T1000 (cell line): ENCODE results near the gene FLYWCH1.

Experiments used
- DNase-seq: peaks from one replicate; lab custom pipeline; 2025; ENCODE audit warnings: mixed read lengths; lab: John Stamatoyannopoulos, UW

The FLYWCH1 gene

DNA sequence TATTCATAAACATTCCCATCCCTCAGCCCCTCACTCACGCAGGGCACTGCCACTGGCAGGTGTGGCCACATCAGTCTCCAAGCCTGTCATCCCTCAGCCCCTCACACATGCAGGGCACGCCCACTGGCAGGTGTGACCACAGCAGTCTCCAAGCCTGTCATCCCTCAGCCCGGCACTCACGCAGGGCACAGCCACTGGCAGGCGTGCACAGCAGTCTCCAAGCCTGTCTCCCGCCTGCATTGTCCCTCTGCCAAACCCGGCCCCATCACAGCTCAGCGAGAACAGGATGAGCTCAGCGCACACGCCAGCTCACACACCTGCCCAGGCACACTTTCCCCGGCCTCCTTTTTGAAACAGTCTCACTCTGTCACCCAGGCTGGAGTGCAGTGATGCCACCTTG, 40.9 kb downstream of the FLYWCH1 start:
- no peak for DNase-seq

GRCh38 chr16:2953706-2954627, 42.2 kb downstream of the FLYWCH1 start:
- no peak for DNase-seq

GRCh38 chr16:2954656-2955381, 43.1 kb downstream of the FLYWCH1 start:
- DNase-seq = no peak

GRCh38 chr16:2955438-2955778, 43.7 kb downstream of the FLYWCH1 start:
- no peak for DNase-seq

GRCh38 chr16:2955779-2956578, 44.2 kb downstream of the FLYWCH1 start:
- DNase-seq = no peak

DNA sequence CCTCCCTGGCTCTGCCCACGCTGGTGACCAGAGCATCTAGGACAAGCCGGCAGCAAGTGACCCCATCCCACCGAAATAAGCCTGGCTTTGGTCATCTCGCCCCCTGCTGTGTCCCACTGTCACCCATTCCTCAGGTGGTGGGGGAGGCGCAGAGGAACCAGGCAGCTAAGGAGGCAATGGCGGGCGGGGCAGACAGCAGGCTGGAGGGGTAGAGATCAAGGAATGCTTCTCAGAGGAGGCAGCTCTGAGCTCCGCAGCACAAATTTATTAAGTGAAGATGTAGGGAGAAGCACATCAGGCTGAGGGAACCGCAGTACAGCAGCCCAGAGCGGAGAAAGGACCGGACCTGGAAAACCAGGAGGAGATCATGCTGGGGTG, 44.8 kb downstream of the FLYWCH1 start:
- DNase-seq = no peak

DNA sequence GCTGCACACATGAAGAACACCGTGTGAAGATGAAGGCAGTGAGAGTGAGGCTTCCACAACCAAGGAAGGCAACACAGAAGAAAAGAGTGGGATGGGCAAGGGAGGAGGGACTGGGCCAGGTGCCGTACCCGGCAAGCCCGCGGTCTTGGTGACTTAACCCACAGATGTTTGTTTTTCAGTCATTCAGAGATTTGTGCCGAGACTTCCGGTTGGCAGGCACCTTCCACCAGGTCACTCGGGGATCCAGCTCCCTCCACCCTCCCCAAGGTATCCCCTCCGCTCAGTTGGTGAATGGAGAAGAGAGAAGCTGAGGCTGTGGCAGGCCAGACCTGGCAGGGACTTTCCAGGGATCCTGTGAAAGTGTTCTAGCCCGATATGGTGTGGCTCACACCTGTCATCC, 47.5 kb downstream of the FLYWCH1 start:
- DNase-seq = no peak

DNA sequence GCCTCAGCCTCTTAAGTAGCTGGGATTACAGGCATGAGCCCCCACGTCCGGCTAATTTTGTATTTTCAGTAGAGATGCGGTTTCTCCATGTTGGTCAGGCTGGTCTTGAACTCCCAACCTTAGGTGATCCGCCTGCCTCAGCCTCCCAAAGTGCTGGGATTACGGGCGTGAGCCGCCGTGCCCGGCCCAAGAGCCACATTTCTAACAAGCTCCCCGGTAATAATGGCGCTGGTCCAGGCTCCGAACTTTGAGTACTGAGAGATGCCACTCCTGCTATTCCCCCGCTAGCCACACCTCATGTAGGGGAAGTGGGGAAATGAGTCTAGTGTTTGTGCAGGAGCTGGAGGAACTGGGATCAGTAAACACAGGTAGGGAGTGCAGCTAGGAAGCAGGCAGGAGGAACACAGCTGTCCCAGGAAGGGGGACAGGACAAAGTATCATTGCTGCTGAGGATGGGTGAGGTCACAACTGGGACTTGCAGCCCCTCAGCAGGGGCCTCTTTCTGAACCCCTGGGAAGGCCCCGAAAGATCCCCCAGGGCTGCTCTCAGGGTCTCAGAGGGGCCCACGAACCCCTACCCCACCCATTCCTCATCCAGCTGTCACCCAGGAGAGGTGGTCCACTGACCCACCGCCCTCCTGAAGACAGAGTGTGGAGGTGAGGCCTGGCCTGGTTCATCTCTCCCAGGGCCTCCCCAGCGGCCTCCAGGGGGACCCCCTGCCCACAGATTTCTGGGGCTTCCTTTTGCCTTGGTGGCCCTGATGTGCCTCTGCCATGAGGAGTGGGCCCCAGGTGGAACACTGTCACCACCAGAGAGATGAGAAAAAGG, 48.7 kb downstream of the FLYWCH1 start:
- DNase-seq = no peak

DNA sequence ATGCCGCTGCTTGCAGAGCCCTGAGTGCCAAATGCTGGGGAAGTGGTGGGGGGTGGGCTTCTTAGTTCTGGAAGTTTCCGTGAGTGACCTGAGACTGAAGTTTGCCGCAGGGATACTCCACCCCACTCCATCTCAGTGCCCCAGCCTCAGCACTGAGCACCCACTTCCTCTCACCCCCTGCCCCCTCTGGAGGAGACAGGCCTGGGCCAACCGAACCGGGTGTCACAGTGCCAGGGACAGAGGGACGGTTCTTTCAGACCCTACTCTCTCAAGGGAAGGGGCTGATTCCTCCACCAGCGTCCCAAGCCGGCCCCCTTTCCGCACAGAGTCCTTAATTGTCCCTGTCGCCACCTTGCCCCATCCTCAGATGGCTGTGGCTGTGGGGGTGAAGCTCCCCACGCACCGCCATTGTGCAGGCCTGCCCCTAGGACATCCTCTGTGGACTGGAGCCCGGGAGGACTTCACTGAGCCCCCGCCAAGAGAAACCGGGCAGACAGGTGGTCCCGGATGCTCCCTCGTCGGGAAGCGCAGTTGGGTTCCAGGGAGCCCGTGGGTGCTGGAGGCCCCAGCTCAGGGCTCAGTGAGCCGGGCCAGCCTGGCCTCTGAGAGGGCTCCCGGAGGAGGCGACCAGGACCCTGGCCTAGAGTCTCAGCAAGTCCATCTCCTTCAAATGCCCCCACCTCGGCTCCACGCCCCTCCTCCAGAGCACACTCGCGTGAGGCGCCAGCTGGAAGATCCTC, 50.8 kb downstream of the FLYWCH1 start:
- no peak for DNase-seq

- no peak for DNase-seq
Measured at GRCh38 chr16:2963074-2963722, 51.5 kb downstream of the FLYWCH1 start.

GRCh38 chr16:2963723-2964474, 52.2 kb downstream of the FLYWCH1 start, which contains the start of gene KREMEN2:
TSS of gene KREMEN2 (plus strand) at chr16:2964275. CDS start at chr16:2964521, 246 bp downstream.
- DNase-seq = peak; percentile 31

DNA sequence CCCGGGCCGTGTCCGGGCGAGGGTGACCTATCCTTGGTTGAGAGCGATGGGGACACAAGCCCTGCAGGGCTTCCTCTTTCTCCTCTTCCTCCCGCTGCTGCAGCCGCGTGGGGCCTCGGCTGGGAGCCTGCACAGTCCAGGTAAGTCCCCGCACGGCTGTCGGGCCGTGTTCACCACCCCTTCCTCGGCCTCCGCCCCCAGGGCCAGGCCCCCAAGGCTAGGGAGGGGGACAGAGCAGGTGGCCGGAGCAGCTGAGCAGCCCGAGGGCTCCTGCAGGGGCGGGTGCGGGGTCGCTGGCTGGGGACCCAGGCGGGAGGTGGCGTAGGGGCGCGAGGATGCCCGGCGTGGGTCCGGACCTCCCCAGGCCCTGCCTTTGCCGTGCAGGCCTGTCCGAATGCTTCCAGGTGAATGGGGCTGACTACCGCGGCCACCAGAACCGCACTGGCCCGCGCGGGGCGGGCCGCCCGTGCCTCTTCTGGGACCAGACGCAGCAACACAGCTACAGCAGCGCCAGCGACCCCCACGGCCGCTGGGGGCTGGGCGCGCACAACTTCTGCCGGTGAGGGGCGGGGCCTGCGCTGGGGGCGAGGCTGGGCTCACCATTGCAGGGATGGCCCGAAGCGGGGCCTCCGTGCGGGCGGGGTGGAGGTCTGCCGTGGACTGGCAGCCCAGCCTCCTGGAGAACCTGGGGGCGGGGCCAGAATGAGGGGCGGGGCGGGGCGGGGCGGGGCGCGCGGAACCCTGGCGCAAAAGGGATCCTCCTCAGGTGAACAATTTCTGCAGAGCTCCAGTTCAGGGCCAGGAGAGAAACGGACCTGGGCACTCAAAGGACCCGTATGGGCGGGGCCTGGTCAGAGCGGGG, 53.0 kb downstream of the FLYWCH1 start:
- DNase-seq = peak; percentile 60

DNA sequence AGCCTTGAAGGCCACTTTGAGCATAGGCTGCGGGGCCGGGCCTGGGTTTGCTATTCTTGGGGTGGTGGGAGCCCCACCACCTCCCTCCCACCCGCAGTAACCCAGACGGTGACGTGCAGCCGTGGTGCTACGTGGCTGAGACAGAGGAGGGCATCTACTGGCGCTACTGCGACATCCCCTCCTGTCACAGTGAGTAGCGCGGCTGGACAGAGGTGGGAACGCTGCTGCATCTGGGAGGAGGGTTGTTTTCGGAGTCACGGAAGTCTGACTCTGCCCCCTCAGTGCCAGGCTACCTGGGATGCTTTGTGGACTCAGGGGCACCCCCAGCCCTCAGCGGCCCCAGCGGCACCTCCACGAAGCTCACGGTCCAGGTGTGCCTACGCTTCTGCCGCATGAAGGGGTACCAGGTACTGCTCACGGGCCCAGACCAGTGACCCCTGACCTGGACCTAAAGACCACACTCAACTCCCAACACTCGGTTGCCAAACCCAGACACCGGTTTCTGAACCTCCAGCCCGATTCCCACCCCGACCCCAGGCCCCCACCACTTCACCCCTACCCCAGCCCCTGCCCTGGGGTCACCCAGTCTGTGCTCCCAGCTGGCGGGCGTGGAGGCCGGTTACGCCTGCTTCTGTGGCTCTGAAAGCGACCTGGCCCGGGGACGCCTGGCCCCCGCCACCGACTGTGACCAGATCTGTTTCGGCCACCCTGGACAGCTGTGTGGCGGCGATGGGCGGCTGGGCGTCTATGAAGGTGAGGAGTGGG, 54.5 kb downstream of the FLYWCH1 start:
- no peak for DNase-seq

DNA sequence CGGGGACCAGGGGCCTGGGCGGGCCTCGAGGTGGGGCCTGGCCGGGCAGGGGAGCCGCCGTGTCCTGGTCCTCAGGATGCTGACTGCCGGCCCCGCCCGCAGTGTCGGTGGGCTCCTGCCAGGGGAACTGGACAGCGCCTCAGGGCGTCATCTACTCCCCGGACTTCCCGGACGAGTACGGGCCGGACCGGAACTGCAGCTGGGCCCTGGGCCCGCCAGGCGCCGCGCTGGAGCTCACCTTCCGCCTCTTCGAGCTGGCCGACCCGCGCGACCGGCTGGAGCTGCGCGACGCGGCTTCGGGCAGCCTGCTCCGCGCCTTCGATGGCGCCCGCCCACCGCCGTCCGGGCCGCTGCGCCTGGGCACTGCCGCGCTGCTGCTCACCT, 55.1 kb downstream of the FLYWCH1 start:
- DNase-seq = no peak

DNA sequence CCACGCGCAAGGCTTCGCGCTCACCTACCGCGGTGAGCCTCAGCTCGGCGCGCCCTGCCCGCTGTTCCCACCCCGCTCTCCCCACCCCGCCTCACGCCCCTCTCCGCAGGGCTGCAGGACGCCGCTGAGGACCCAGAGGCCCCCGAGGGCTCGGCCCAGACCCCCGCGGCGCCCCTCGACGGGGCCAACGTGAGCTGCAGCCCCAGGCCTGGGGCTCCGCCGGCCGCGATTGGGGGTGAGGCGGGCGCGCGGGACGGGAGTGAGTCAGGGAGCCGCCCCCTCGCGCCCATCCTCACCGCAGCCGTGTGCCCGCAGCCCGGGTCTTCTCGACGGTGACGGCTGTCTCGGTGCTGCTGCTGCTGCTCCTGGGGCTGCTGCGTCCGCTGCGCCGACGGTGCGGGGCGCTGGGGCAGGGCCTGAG, 55.5 kb downstream of the FLYWCH1 start:
- no peak for DNase-seq

- no peak for DNase-seq
Measured at GRCh38 chr16:2967721-2968161, 56.0 kb downstream of the FLYWCH1 start.

GRCh38 chr16:2968368-2968737, 56.6 kb downstream of the FLYWCH1 start:
- DNase-seq = no peak
